GM03348 (cell line): Measurements from ENCODE around the gene XBP1.
"Not testable (repeated sequence)": the region's sequence is repeated elsewhere in the genome, so short reads cannot be mapped to it uniquely, and the experiment has no call there.

ENCODE experiments used
- DNase-seq: peaks from one replicate; pipeline ENCODE4 v3.0.0; 2012; ENCODE audit warnings: low spot score

XBP1 gene

DNA sequence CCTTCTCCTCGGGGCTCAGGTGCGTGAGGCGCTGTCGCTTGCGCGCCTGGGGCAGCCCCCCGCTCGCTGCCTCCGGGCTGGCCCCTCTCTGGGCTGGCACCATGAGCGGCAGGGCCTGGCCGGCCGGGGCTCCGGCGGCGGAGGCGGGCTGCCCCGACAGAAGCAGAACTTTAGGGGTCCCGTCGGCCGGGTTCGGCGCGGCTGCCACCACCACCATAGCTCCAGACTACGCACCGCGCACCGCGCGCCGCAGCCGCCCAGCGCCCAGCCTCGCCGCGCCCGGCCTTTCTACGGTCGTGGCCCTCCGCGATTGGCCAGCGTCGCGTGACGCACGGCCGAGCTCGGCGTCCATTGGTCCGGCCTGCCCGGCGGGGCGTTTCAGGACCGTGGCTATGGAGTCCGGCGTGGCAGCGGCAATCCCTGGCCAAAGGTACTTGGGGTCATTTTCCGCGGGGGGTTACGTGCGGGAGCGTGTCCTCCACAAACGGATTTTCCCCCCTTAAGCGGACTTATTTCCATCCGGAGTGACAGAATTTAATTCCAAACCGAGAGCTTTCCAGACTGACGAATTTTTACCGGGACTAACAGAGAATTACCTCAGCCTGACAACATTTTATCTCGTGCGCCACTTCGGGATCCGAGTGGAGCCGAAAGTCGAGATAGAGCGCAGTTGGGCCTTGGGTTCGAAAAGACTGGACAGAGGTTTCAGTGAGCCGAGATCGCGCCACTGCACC lies at the start of gene XBP1:
Gene XBP1, minus strand, starts transcription at position 262 of the 734 bp plus-strand sequence.
- peak; percentile 99 for DNase-seq

GRCh38 chr22:28846994-28847393 lies 46.6 kb upstream of the XBP1 start:
- no peak for DNase-seq

DNA sequence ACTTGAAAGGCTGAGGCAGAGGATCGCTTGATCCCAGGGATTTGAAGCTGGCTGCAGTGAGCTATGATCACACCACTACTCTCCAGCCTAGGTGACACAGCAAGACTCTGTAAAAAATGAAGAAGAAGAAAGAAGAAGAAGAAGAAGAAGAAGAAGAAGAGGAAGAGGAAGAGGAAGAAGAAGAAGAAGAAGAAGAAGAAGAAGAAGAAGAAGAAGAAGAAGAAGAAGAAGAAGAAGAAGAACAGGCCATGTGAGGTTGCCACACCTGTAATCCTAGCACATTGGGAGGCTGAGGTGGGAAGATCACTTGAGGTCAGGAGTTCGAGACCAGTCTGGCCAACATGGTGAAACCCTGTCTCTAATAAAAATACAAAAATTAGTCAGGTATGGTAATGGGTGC lies 43.9 kb upstream of the XBP1 start:
- not testable (repeated sequence) for DNase-seq

DNA sequence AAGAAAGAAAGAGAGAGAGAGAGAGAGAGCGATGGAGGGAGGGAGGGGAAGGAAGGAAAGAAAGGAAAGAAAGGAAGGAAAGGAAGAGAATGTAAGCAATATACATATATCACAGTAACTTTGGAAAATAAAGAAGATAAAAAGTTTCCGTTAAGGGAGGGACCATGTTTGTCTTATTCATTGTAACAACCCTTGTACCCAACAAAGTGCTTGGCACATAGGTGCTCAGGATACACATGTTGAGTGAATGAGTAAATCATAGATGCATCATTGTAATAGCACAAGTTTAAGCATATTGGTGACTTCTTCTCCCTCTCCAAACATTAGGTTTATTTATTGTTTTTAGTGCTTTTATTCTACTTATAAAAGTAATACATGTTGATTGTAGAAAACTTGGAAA lies 43.3 kb upstream of the XBP1 start:
- DNase-seq: no peak

DNA sequence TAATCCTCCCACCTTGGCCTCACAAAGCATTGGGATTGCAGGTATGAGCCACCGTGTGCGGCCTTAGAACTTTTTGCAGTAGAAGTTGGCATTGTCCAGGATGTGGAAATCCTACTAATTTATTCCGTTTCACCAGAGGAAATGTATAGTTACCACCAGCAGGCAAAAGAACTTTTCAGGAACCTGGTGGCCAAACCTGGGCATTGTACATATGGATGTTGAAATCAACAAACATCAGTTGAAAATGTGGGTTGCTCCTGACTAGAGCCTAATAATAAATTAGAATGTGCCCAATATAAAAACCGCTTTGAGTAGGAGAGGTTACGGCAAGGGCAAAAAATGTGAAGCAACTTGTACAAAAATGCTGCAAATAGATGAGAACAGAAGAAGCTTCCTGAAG lies 40.7 kb upstream of the XBP1 start:
- DNase-seq: no peak

DNA sequence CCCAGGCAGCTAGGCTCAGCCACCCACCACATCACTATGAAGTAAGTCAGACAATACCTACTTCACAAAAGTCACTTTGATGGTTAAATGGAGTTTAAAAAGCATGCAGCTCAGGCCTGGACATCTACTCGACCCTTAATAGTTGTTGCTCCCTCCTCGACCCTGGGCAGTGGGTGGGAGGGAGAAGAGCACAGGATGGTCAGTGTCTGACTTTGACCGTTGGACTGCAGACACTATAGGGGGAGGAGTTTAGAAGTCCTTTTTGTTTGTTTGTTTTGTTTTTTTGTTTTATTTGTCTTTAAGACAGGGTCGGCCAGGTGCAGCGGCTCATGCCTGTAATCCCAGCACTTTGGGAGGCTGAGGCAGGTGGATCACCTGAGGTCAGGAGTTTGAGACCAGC lies 38.6 kb upstream of the XBP1 start:
- no peak for DNase-seq

DNA sequence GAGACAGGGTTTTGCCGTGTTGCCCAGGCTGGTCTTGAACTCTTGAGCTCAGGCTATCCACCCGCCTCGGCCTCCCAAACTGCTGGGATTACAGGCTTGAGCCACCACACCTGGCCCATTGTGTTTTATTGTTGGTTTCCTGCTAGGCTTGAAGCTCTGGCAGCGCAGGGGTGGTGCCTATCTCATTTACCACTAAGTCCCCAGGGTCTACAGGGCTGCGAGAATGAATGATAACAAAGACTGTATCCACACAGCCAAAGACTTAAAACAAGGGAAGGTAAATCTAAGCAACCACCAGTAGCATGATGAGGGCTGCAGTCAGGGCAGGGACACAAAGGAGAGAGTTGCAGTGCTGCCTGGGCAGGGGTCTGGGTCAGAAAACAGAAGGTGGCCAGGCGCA lies 37.3 kb upstream of the XBP1 start:
- DNase-seq: no peak

DNA sequence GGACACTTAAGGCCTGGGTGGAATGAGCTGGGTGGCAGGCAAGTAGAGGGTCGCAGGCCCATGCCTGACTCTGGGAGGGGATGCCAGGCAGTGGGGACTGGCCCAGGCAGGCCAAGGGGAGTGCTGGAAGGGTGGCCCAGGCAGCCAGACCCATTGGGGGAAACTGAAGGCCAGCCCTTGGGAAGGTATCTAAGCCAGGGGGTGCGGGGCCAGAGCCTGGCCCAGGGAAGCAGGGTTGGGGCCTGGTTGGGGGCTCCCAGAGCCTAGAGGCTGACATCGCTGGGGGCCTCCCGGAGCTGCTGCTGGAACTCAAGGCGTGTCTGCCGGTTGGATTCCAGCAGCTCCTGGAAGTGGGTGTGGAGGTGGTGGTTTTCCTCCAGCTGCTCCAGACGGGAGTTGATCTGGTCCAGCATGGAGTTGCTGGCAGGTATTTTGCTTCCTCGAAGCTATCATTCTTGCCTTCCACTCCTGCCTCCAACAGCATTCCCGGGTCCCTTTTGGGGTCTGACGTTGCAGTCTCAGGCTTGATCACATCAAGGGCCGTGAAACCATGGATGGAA lies 35.3 kb upstream of the XBP1 start:
- DNase-seq: no peak

DNA sequence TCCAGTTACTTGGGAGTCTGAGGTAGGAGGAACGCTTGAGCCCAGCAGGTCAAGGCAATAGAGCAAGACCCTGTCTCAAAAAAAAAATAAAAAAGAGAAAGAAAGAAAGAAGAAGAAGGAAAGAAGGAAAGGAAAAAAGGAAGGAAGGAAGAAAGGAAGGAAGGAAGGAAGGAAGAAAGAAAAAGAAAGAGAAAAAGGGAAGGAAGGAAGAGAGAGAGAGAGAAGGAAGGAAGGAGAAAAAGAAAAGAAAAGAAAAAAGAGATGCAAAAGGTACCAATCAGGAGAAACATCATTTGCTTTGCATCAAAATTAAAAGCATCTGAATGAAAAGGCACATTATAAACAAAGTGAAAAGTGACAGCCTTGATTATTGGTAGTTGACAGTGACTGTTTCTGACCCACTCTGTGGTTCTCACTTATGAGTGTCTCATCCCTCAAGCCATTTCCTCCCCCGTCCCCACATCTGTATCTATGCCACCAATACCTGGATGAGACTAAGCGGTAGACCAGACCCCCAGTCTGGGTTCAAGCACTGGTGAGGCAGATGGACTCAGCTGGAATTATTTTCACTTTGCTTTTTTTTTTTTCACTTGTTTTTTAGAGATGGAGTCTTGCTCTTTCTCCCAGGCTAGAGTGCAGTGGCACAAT lies 33.0 kb upstream of the XBP1 start:
- DNase-seq: no peak

- DNase-seq: no peak
Measured at GRCh38 chr22:28832731-28833130, 32.4 kb upstream of the XBP1 start.

- DNase-seq: no peak
Measured at GRCh38 chr22:28831140-28832072, 31.0 kb upstream of the XBP1 start.

- DNase-seq: no peak
Measured at GRCh38 chr22:28830441-28830840, 30.1 kb upstream of the XBP1 start.

GRCh38 chr22:28829358-28830181 lies 29.2 kb upstream of the XBP1 start:
- peak; percentile 89 for DNase-seq

- no peak for DNase-seq
Measured at GRCh38 chr22:28826921-28827320, 26.6 kb upstream of the XBP1 start.

DNA sequence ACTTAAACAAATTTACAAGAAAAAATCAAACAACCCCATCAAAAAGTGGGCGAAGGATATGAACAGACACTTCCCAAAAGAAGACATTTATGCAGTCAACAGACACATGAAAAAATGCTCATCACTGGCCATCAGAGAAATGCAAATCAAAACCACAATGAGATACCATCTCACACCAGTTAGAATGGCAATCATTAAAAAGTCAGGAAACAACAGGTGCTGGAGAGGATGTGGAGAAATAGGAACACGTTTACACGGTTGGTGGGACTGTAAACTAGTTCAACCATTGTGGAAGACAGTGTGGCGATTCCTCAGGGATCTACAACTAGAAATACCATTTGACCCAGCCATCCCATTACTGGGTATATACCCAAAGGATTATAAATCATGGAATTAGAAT lies 26.1 kb upstream of the XBP1 start:
- DNase-seq: not testable (repeated sequence)

DNA sequence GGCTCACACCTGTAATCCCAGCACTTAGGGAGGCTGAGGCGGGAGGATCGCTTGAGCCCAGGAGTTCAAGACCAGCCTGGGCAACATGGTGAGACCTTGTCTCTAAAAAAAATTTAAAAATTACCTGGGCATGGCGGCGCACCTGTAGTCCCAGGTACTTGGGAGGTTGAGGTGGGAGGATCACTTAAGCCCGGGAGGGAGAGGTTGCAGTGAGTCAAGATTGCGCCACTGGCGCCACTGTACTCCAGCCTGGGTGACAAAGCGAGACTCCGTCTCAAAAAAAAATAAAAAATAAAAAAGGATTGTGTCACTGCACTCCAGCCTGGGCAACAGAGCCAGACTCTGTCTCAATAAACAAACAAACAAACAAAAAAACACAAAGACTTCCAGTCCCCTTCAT lies 24.1 kb upstream of the XBP1 start:
- not testable (repeated sequence) for DNase-seq

- no peak for DNase-seq
Measured at GRCh38 chr22:28822930-28823551, 22.7 kb upstream of the XBP1 start.

DNA sequence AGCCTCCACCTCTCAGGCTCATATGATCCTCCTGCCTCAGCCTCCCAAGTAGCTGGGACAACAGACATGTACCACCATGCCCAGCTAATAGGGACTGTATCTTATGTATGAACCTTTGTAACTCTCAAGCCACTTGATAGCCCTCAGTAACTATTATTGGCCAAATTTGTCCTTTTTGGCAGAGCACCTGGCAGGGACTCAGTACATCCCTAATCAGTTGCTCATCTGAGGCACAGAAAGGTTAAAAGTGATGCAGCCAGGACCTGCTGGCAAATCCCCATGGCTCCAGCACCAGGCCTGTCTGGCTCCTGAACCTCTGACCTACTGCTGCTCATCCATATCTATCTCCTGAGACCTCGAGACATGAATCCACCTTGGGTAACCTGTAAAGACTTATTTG lies 21.1 kb upstream of the XBP1 start:
- no peak for DNase-seq

- DNase-seq: no peak
Measured at GRCh38 chr22:28820885-28821284, 20.5 kb upstream of the XBP1 start.

DNA sequence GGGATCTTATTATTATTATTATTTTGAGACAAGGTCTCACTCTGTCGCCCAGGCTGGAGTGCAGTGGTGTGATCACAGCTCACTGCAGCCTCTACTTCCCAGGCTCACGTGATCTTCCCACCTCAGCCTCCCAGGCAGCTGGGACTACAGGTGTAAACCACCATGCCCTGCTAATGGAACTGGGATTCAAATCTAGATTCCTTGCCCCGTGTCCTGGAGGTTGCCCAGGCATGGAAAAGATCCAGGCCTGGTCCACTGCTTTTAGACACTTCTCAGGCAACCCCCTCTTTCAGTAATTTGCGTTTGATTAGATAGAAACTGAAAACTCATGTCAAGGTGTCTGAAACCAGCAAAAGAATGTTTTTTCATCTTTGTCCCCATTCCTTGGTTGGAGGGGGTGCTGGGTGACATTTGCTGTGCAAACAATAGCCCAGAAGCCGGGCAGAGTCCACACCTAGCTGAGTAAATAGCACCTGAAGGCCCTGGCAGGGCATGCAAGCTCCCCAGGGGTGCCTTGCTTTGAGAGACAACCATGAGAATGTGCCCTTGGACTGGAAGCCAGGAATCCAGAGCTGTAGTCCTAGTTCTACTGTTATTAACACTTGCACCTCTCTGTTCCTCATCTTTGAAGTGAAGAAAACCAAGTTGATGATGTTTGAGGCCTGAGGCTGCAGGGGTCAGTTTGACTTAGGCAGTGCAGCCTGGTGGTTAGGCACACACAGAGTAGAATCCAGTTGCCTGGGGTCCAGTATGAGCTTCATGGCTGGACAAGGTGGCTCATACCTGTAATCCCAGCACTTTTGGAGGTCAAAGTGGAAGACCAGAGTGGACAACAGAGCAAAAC lies 19.1 kb upstream of the XBP1 start:
- no peak for DNase-seq
